Renal cortical epithelial cell (primary cell): ENCODE data around the gene IL18R1. TPM values are rescaled to one million over a fixed set of nuclear protein-coding genes. Genes with fewer than 3 reads are reported as not detected.

Experiments
- DNase-seq: peaks from one replicate; pipeline ENCODE4 v3.0.0-alpha.2; 2011; ENCODE audit warnings: low read depth
- total RNA-seq: library from RNA; depleted of rRNA; stranded (reverse); fragments of >200 nt; gene quantifications from 2 replicates; pipeline ENCODE4 v1.2.3, GENCODE V29; 2014

Gene IL18R1
- total RNA-seq, 1 donor from 2014 or later: 3.4 TPM

DNA sequence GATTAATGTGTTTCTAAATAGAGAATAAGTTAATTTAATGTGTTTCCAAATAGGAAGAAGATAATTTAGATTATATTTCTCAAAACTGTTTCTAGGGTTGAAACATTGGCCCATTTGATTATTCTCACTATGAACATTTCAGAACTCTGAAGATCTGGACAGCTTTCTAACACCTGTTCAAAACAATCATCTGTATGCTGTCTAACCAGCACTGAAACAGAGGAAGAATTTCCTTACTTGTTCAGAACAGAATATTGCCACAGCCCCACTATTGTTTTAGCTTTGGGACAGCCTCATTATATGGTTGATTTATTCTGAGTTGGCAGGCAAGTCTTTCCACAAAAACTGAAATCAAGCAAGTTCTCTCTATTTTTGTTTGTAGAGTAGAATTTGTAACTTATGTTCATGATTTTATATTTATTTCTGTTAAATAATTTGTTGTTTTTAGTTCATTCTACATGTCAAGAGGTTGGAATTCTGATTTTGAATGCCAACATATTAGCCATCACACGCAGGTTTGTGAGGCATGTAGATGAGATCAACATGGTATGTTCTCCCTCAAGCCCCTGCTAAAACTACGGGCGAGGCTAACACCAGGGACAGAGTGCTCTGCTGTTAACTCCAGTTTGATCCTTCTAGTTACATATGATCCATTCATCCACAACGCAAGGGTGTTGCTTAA is 78.5 kb downstream of the IL18R1 start:
- DNase-seq: peak; percentile 33

DNA sequence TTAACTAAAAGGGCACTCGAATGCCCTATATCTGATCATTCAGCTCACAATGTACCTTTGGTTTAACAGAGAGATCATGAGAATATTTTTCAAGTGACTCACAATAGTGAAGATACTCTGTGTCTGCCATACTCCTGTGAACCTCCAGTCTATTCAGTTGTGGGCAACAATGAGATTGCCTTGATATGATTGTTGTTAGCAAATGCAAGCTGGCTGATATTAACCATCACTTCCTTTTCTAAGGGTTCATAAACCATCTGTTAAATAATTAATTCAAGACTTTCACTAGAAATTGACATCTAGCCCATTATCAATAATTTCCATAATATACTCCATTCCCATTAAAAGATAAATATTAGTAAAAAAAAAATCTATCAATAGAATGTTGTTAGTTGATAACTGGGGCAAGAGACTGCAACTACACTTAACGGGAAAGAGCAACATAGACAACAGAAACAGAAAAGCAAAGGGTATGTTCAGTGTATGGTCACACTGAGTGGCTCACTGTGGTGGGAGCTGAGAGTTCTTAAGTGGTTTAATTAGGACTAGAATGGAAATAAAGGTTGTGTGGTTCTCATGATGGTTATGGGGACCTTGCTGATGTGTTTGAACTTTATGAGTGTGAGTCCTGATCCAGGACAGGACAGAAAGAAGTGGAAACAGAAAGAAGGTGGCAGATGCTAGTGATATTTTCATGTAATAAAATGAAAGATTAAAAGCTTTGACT is 79.2 kb downstream of the IL18R1 start:
- peak; percentile 67 for DNase-seq

- DNase-seq: no peak
Observed at GRCh38 chr2:102435741-102436140, 80.1 kb downstream of the IL18R1 start.

- DNase-seq: peak; percentile 79
Observed at GRCh38 chr2:102436323-102436722, 80.7 kb downstream of the IL18R1 start.

DNA sequence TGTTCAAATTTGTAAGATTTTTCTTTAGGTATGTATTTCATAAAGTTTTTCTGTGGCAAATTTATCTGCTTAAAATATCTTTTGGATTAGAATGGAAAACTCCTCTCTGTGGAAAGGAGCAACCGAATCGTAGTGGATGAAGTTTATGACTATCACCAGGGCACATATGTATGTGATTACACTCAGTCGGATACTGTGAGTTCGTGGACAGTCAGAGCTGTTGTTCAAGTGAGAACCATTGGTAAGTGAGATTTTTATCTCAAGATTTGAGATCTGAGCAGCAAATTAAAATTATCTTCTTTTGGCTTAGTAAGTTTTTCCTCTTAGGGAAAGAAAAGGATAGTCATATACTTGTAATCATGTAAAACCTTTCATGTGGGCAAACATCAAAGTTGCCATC is 81.5 kb downstream of the IL18R1 start:
- no peak for DNase-seq

DNA sequence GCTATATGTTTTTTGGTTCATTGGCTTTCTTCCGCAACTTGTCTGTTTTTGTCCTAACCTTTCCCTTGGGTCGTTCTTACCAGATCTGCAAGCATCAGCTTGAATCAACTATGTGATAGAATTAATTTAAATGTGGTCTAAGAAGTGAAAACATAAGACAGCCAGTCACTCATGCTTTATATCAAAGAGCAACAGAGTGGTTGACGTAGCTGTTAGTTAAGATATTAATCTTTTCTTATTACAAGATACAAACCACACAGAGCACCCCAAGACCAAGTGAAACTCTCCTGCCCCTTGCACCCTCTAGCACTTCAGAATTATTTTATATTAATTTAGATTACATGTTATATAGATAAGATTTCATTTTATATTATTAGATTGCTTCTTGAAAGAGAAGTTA is 82.5 kb downstream of the IL18R1 start:
- DNase-seq: no peak

DNA sequence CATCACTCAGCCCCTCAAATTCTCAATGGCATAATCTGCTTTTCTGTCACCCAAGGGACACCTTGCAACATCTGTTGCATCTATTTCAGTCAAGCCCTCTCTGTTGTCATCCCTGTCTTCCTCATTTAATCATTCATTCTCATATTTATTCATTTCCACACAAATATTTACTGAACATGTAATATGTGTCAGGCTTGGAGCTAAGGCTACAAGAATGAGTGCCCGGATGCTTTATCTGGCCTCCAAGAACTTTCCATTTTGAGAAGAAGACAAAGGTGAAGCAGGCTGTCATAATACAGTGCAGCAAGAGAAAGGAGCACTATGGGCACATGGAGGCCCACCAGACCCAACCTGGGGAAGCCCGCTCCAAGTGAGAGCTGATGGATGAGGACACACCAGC is 83.0 kb downstream of the IL18R1 start:
- DNase-seq: no peak

- peak; percentile 94 for DNase-seq
Observed at GRCh38 chr2:102439065-102439695, 83.6 kb downstream of the IL18R1 start.

DNA sequence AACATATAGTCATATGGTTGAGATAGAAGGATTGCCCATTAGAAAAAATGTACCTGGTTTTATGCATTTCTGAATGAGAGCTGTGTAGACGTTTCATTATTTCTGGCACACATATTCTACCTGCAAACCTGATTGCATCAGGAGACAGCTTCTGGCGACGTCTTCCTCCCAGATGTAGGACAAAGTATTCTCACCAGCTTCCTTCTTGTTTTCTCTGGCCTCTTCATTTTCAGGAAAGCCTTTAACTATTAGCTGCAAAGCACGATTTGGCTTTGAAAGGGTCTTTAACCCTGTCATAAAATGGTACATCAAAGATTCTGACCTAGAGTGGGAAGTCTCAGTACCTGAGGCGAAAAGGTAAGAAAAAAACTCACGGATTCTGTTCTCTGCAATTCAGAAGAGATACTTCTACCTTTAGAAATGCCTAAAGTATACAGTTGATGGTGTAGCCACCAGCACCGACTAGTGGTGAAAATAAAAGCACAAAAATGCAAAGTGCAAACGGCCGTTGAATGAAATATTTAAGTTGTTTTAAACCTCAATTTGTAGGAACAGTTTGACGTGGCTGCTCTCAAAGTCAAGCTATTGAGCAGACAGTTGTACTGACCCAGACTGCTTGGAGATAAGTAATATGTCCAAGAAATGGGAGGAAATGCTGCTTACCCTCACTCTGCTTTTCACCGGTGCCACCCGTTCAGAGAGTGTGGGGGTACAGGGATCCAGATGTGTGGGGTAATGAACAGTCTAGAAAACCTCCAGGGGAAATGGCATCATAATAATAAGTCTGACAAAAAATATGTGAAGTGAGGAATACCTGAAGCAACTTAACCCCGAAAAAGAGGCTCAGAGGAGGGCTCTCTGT is 87.6 kb downstream of the IL18R1 start:
- peak; percentile 45 for DNase-seq

DNA sequence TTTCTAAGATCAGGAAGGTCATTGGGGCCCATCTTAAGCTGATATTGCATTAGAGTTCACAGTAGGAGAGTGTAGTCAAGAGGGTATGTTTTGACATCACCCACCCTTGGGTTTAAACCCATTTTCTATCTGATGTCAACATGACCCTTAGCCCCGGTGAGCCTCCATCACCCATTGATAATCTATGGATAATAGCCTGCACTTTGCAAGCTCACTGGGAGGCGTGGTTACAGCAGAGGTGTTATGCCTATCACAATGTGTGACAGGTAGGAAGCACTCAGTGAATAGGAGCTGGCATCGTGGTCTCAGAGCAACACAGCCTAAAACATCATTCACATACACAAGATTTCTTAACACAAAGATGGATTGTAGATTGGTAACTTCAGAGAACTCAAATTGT is 88.6 kb downstream of the IL18R1 start:
- DNase-seq: no peak

DNA sequence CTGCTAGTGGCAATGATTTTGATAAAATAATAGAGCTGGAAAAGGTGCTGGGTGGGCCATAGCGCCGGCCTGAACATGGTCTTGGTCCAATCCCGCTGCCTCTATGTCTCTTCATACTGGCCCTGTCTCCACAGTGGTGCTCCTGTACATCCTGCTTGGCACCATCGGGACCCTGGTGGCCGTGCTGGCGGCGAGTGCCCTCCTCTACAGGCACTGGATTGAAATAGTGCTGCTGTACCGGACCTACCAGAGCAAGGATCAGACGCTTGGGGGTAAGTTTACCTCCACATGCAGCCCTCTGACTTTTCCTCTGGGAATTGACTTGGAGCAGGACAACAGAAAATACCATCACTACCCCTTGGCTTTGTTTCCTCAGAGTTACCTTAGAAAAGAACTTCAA is 91.3 kb downstream of the IL18R1 start:
- DNase-seq: no peak

Other genes with a start within 250 kb of the IL18R1 start
- 21.5 and 62.7 TPM in 2 replicates for gene IL1R1, start 213.1 kb upstream of the IL18R1 start, total RNA-seq
- gene IL1RL2, start 168.8 kb upstream of the IL18R1 start, total RNA-seq: 3.3 and 4.6 TPM in 2 replicates
- 0.05 and 4.3 TPM in 2 replicates for gene IL1RL1, start 44.2 kb upstream of the IL18R1 start, total RNA-seq
- gene IL18RAP, start 67.4 kb downstream of the IL18R1 start, total RNA-seq: not detected in 2 replicates
- 0.40 and 7.6 TPM in 2 replicates for gene SLC9A4, start 117.4 kb downstream of the IL18R1 start, total RNA-seq